IMR-90 (cell line): Measurements from ENCODE around the gene MRPS31. TPM values are rescaled to one million over a fixed set of nuclear protein-coding genes. Genes with fewer than 3 reads are reported as not detected.
A peak's percentile ranks its signal among the peaks of the same experiment; 100 is the strongest.

Source experiments
- ATAC-seq: fragments of 200-7000 bp; cut with Tn5 transposase; 2 replicates; pipeline ENCODE4 v1.9.1; 2020; ENCODE audit warnings: low read depth, mild to moderate bottlenecking, moderate library complexity
- BruUV-seq: library from RNA; stranded (reverse); fragments of 400-500 nt; replicated peaks from 2 replicates; lab custom pipeline; 2021; lab: Mats Ljungman, UMichigan
- CTCF ChIA-PET: fragments of 300-600 bp; formaldehyde crosslinking; extraction: SDS; loops from one replicate; lab custom pipeline; 2021; ENCODE audit warnings: antibody characterized with exemption; lab: Yijun Ruan, JAX
- POLR2A ChIA-PET: fragments of 300-600 bp; sonication (Branson Sonifier 250); formaldehyde crosslinking; loops from one replicate; lab custom pipeline; 2022; ENCODE audit warnings: antibody characterized with exemption; ENCODE audit not compliant: unreplicated experiment; lab: Charles Lee
- DNase-seq: peaks from one replicate; pipeline ENCODE4 v3.0.0; 2013
- H2AFZ ChIP-seq: replicated peaks from 2 replicates; pipeline ENCODE3; 2013; ENCODE audit warnings: low read length, mild to moderate bottlenecking; ENCODE audit not compliant: poor library complexity
- H2AK5ac ChIP-seq: 2 replicates; pipeline ENCODE4 v1.6.1; 2013; ENCODE audit warnings: low read depth, low read length, inconsistent platforms
- H2AK9ac ChIP-seq: replicated peaks from 2 replicates; pipeline ENCODE3; 2013; ENCODE audit warnings: mild to moderate bottlenecking, low read depth, low read length, moderate library complexity; ENCODE audit not compliant: poor library complexity
- H2BK120ac ChIP-seq: 2 replicates; pipeline ENCODE4 v1.6.1; 2013; ENCODE audit warnings: low read depth, low read length, inconsistent platforms
- H2BK15ac ChIP-seq: 3 replicates; pipeline ENCODE4 v1.6.1; 2013; ENCODE audit warnings: low read depth, low read length, inconsistent platforms
- H2BK20ac ChIP-seq: 2 replicates; pipeline ENCODE4 v1.6.1; 2013; ENCODE audit warnings: low read depth, mild to moderate bottlenecking, inconsistent platforms, low read length, moderate library complexity
- H2BK5ac ChIP-seq: 2 replicates; pipeline ENCODE4 v1.6.1; 2013; ENCODE audit warnings: mild to moderate bottlenecking, low read depth, low read length, inconsistent platforms; ENCODE audit not compliant: poor library complexity, severe bottlenecking
- H3K14ac ChIP-seq: replicated peaks from 2 replicates; pipeline ENCODE4 v1.6.1; 2013; ENCODE audit warnings: low read depth, low read length, inconsistent platforms
- H3K18ac ChIP-seq: 2 replicates; pipeline ENCODE4 v1.6.1; 2013; ENCODE audit warnings: low read depth, low read length, control low read depth
- H3K23ac ChIP-seq: 2 replicates; pipeline ENCODE4 v1.6.1; 2013; ENCODE audit warnings: low read depth, low read length, inconsistent platforms
- H3K27ac ChIP-seq: 2 replicates; pipeline ENCODE4 v1.5.1; 2013; ENCODE audit warnings: mild to moderate bottlenecking, control low read depth, low read length; ENCODE audit not compliant: insufficient read depth
- H3K27me3 ChIP-seq: 2 replicates; pipeline ENCODE4 v1.6.1; 2013; ENCODE audit warnings: low read length; ENCODE audit not compliant: control insufficient read depth, insufficient read depth
- H3K36me3 ChIP-seq: 2 replicates; pipeline ENCODE4 v1.6.1; 2013; ENCODE audit warnings: low read length, mixed read lengths; ENCODE audit not compliant: control insufficient read depth, insufficient read depth
- H3K4ac ChIP-seq: 2 replicates; pipeline ENCODE4 v1.6.1; 2013; ENCODE audit warnings: low read depth, low read length, inconsistent platforms
- H3K4me1 ChIP-seq: 2 replicates; pipeline ENCODE4 v1.6.1; 2013; ENCODE audit warnings: low read length, mixed read lengths; ENCODE audit not compliant: control insufficient read depth, insufficient read depth
- H3K4me2 ChIP-seq: 2 replicates; pipeline ENCODE4 v1.6.1; 2013; ENCODE audit warnings: low read depth, mild to moderate bottlenecking, control low read depth, low read length, moderate library complexity
- H3K4me3 ChIP-seq: 2 replicates; pipeline ENCODE4 v1.5.1; 2013; ENCODE audit warnings: low read depth, mild to moderate bottlenecking, control low read depth, low read length, moderate library complexity; ENCODE audit not compliant: insufficient read depth
- H3K56ac ChIP-seq: 2 replicates; pipeline ENCODE4 v1.6.1; 2013; ENCODE audit warnings: low read length, inconsistent platforms; ENCODE audit not compliant: insufficient read depth; ENCODE audit errors: extremely low read depth
- H3K79me1 ChIP-seq, 2 experiments: 2 replicates each; pipeline ENCODE4 v1.6.1; 2013; ENCODE audit warnings: low read length in 2 of 2, inconsistent platforms in 1 of 2, low read depth in 1 of 2
- H3K9ac ChIP-seq: 2 replicates; pipeline ENCODE4 v1.6.1; 2013; ENCODE audit warnings: low read depth, low read length, control low read depth
- H3K9me1 ChIP-seq: 2 replicates; pipeline ENCODE4 v1.6.1; 2013; ENCODE audit warnings: low read length, inconsistent platforms; ENCODE audit not compliant: insufficient read depth
- H3K9me3 ChIP-seq: 2 replicates; pipeline ENCODE4 v1.6.1; 2013; ENCODE audit warnings: low read length; ENCODE audit not compliant: control insufficient read depth, insufficient read depth
- H4K20me1 ChIP-seq: 2 replicates; pipeline ENCODE4 v1.6.1; 2013; ENCODE audit warnings: low read length, inconsistent platforms; ENCODE audit not compliant: insufficient read depth
- H4K5ac ChIP-seq: 2 replicates; pipeline ENCODE4 v1.6.1; 2013; ENCODE audit warnings: mild to moderate bottlenecking, low read depth, low read length, control low read depth
- H4K8ac ChIP-seq, 2 experiments: 2 replicates each; pipeline ENCODE4 v1.6.1; 2013; ENCODE audit warnings: low read depth in 2 of 2, low read length in 2 of 2, control low read depth in 1 of 2, inconsistent platforms in 1 of 2
- H4K91ac ChIP-seq: 2 replicates; pipeline ENCODE4 v1.6.1; 2013; ENCODE audit warnings: low read depth, low read length, inconsistent platforms; ENCODE audit not compliant: insufficient read depth
- CEBPB ChIP-seq: IDR thresholded peaks from 2 replicates; pipeline ENCODE4 v1.6.1; 2012; ENCODE audit warnings: low read depth, low read length, improper control_type of control experiment
- CHD1 ChIP-seq: IDR thresholded peaks from 2 replicates; pipeline ENCODE4 v1.6.1; 2012; ENCODE audit warnings: low read depth, low read length, improper control_type of control experiment
- ELK1 ChIP-seq: fragments of 150-350 bp; IDR thresholded peaks from 2 replicates; pipeline ENCODE4 v1.6.1; 2016; ENCODE audit warnings: low read depth, mild to moderate bottlenecking, low read length, moderate library complexity, borderline replicate concordance
- RCOR1 ChIP-seq: IDR thresholded peaks from 2 replicates; pipeline ENCODE4 v1.6.1; 2012; ENCODE audit warnings: mild to moderate bottlenecking, low read length, improper control_type of control experiment; ENCODE audit not compliant: insufficient replicate concordance
- RFX5 ChIP-seq: IDR thresholded peaks from 2 replicates; pipeline ENCODE4 v1.8.0; 2012; ENCODE audit warnings: low read depth, mild to moderate bottlenecking, low read length, moderate library complexity
- SMC3 ChIP-seq: fragments of 150-350 bp; IDR thresholded peaks from 2 replicates; pipeline ENCODE4 v1.6.1; 2016; ENCODE audit warnings: low read depth, mild to moderate bottlenecking, antibody characterized with exemption, low read length, moderate library complexity
- WGBS, 2 experiments: methylation state at CpG; one replicate each; pipeline versions ENCODE4 v1.1.5 to v1.1.7; 2013; ENCODE audit warnings: missing lambda C conversion rate in 2 of 2; ENCODE audit not compliant: insufficient read length in 1 of 2; ENCODE audit errors: extremely low coverage in 2 of 2; 5-methylcytosine and 5-hydroxymethylcytosine counted together
- dilution Hi-C: fragments of 300-500 bp; cut with HindIII; formaldehyde crosslinking; loops from one replicate; pipeline ENCODE4 v1.14.3; 2018; ENCODE audit warnings: low sequenced_read_pairs; ENCODE audit not compliant: unreplicated experiment
- in situ Hi-C: fragments of 300-500 bp; cut with MboI; formaldehyde crosslinking; loops from 3 replicates; pipeline ENCODE4 v1.14.3; 2019; ENCODE audit warnings: low sequenced_read_pairs, inconsistent platforms, mixed read lengths
- intact Hi-C: fragments of 100-400 bp; cut with micrococcal nuclease; formaldehyde crosslinking; loops from 2 replicates; pipeline ENCODE4 v1.10.0; 2022
- polyA plus RNA-seq, 3 experiments: library from polyadenylated mRNA; depleted of rRNA; stranded (reverse); fragments of >200 nt; gene quantifications; 2 replicates each; pipeline ENCODE4 v1.2.3, GENCODE V29; 2012; ENCODE audit warnings: low replicate concordance in 1 of 3
- total RNA-seq: library from RNA; depleted of rRNA; stranded (reverse); fragments of >200 nt; gene quantifications from 2 replicates; pipeline ENCODE4 v1.2.3, GENCODE V29; 2012

MRPS31 gene
- total and polyA plus RNA-seq, 2 of the 4 experiments (the other 2 are of a cell fraction): 9.3 to 14.8 TPM

- H3K23ac ChIP-seq: no peak overlapping the region
- TF ChIP-seq RCOR1 (no peak), RFX5 (no peak), ELK1 (no peak), SMC3 (no peak), CHD1 (no peak), CEBPB (no peak)
- no peak overlapping the region for H2BK120ac ChIP-seq
- H2BK5ac ChIP-seq: no peak overlapping the region
- H3K4me2 ChIP-seq: no peak overlapping the region
- no TSS peak for BruUV-seq
- ChIA-PET CTCF (no interaction called here), POLR2A (no interaction called here)
- no peak overlapping the region for H2BK20ac ChIP-seq
- H4K20me1 ChIP-seq: no peaks in the 10 kb centered on the region
- ATAC-seq (no peak), DNase-seq (no peak)
- H3K4me1 ChIP-seq: peaks cover 8% of the 10 kb centered on the region
- no peaks in the 10 kb centered on the region for H3K27me3 ChIP-seq
- H4K8ac ChIP-seq: no peak overlapping the region
- no peak overlapping the region for H3K14ac ChIP-seq
- no peak overlapping the region for H2AK9ac ChIP-seq
- H3K79me1 ChIP-seq: no peaks in the 10 kb centered on the region
- no peak overlapping the region for H4K91ac ChIP-seq
- 88% methylated on average over 6 of the region's 11 CpGs; no CpG with 5 or more reads in 1 of the 2 experiments for WGBS, 2 experiments
- peaks cover 18% of the 10 kb centered on the region for H3K9me1 ChIP-seq
- H3K9ac ChIP-seq: no peak overlapping the region
- no peak overlapping the region for H3K56ac ChIP-seq
- H3K36me3 ChIP-seq: no peaks in the 10 kb centered on the region
- H2AFZ ChIP-seq: no peak overlapping the region
- H3K27ac ChIP-seq: no peak overlapping the region
- no peak overlapping the region for H3K4ac ChIP-seq
- H3K9me3 ChIP-seq: no peaks in the 10 kb centered on the region
- no peak overlapping the region for H2BK15ac ChIP-seq
- no peak overlapping the region for H4K5ac ChIP-seq
- no peak overlapping the region for H3K4me3 ChIP-seq
- intact Hi-C loops (loop anchor here (10.0 kb wide), 1 partner anchor 443 kb away; no protein-coding TSS in a partner anchor), in situ Hi-C loops (loop anchor here (10.0 kb wide), 1 partner anchor 273 kb away; no protein-coding TSS in a partner anchor), dilution Hi-C loops (no loop called here)
- H2AK5ac ChIP-seq: 0 out of 2 replicates have a peak overlapping the region, but pooled peaks have one; percentile 2
- no peak overlapping the region for H3K18ac ChIP-seq
These were observed 10.7 kb upstream of the MRPS31 start for GRCh38 chr13:40781717-40782116.
